A673 (cell line): ENCODE measurements around the gene CEP112. TPM values are rescaled to one million over a fixed set of nuclear protein-coding genes. Genes with fewer than 3 reads are reported as not detected.

Experiments
- BruUV-seq: library from RNA; stranded (reverse); fragments of 400-500 nt; replicated peaks from 2 replicates; lab custom pipeline; 2021; lab: Mats Ljungman, UMichigan
- CTCF ChIA-PET: fragments of 300-600 bp; sonication (Branson Sonifier 250); formaldehyde crosslinking; loops from one replicate; lab custom pipeline; 2022; ENCODE audit warnings: antibody characterized with exemption; lab: Charles Lee
- POLR2A ChIA-PET: fragments of 300-600 bp; sonication (Branson Sonifier 250); formaldehyde crosslinking; loops from one replicate; lab custom pipeline; 2022; ENCODE audit warnings: antibody characterized with exemption; ENCODE audit not compliant: low non-redundant PET; lab: Charles Lee
- DNase-seq: peaks from one replicate; pipeline ENCODE4 v3.0.0-alpha.2; 2015; ENCODE audit warnings: low spot score
- H3K27ac ChIP-seq: fragments of 200-600 bp; sonication (generic); 2 replicates; pipeline ENCODE4 v1.5.1; 2016; ENCODE audit warnings: mixed run types, low read depth, mild to moderate bottlenecking, mixed read lengths, antibody characterized with exemption, low read length; ENCODE audit not compliant: poor library complexity, severe bottlenecking
- H3K27me3 ChIP-seq: fragments of 200-600 bp; sonication (generic); replicated peaks from 2 replicates; pipeline ENCODE4 v1.6.1; 2017; ENCODE audit warnings: mixed run types, low read depth, mild to moderate bottlenecking, mixed read lengths, antibody characterized with exemption, low read length; ENCODE audit not compliant: insufficient read depth, poor library complexity
- H3K36me3 ChIP-seq: fragments of 200-600 bp; sonication (generic); 2 replicates; pipeline ENCODE4 v1.6.1; 2016; ENCODE audit warnings: mixed run types, mild to moderate bottlenecking, mixed read lengths, antibody characterized with exemption, low read length; ENCODE audit not compliant: insufficient read depth, poor library complexity, severe bottlenecking
- H3K4me1 ChIP-seq: fragments of 200-600 bp; sonication (generic); 2 replicates; pipeline ENCODE4 v1.6.1; 2017; ENCODE audit warnings: mixed run types, mild to moderate bottlenecking, mixed read lengths, antibody characterized with exemption, low read length; ENCODE audit not compliant: insufficient read depth, poor library complexity, severe bottlenecking
- H3K4me3 ChIP-seq: fragments of 200-600 bp; sonication (generic); 2 replicates; pipeline ENCODE4 v1.5.1; 2016; ENCODE audit warnings: low read depth, mixed run types, mild to moderate bottlenecking, mixed read lengths, low read length; ENCODE audit not compliant: poor library complexity, severe bottlenecking
- H3K9me3 ChIP-seq: fragments of 200-600 bp; sonication (generic); 2 replicates; pipeline ENCODE4 v1.6.1; 2016; ENCODE audit warnings: mixed run types, low read depth, mild to moderate bottlenecking, mixed read lengths, antibody characterized with exemption, low read length; ENCODE audit not compliant: poor library complexity, severe bottlenecking
- EZH2 ChIP-seq: fragments of 200-600 bp; sonication (generic); IDR thresholded peaks from 2 replicates; pipeline ENCODE4 v1.6.1; 2017; ENCODE audit warnings: borderline replicate concordance, low read depth, mild to moderate bottlenecking, mixed read lengths, antibody characterized with exemption, low read length; ENCODE audit not compliant: poor library complexity, severe bottlenecking
- intact Hi-C: fragments of 100-400 bp; cut with micrococcal nuclease; formaldehyde crosslinking; loops from one replicate; pipeline ENCODE4 v1.10.0; 2022; ENCODE audit not compliant: unreplicated experiment
- total RNA-seq: library from RNA; stranded (reverse); gene quantifications from 2 replicates; pipeline ENCODE4 v1.2.3, GENCODE V29; 2021
- TF ChIP-seq, protein P1 (sequence below): fragments of 300-800, 200-600 bp; sonication (generic); conservative IDR thresholded peaks from 2 replicates; pipeline ENCODE4 v1.5.1; 2017; ENCODE audit warnings: low read depth, mild to moderate bottlenecking, antibody characterized with exemption, low read length, moderate library complexity, mixed read lengths

Gene CEP112
- total RNA-seq, 1 experiment from 2014 or later = 27.2 TPM

- H3K4me3 ChIP-seq = no peak overlapping the region
- no peaks in the 10 kb centered on the region for H3K27me3 ChIP-seq
- TF ChIP-seq EZH2 = no peak
- TF ChIP-seq, protein P1, sequence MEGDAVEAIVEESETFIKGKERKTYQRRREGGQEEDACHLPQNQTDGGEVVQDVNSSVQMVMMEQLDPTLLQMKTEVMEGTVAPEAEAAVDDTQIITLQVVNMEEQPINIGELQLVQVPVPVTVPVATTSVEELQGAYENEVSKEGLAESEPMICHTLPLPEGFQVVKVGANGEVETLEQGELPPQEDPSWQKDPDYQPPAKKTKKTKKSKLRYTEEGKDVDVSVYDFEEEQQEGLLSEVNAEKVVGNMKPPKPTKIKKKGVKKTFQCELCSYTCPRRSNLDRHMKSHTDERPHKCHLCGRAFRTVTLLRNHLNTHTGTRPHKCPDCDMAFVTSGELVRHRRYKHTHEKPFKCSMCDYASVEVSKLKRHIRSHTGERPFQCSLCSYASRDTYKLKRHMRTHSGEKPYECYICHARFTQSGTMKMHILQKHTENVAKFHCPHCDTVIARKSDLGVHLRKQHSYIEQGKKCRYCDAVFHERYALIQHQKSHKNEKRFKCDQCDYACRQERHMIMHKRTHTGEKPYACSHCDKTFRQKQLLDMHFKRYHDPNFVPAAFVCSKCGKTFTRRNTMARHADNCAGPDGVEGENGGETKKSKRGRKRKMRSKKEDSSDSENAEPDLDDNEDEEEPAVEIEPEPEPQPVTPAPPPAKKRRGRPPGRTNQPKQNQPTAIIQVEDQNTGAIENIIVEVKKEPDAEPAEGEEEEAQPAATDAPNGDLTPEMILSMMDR = no peak
- ChIA-PET POLR2A (no interaction called here), CTCF (no interaction called here)
- H3K36me3 ChIP-seq = no peaks in the 10 kb centered on the region
- DNase-seq = no peak
- intact Hi-C loops = no loop called here
- H3K9me3 ChIP-seq = no peaks in the 10 kb centered on the region
- H3K4me1 ChIP-seq = peaks cover 8% of the 10 kb centered on the region
- BruUV-seq = no TSS peak
- no peak overlapping the region for H3K27ac ChIP-seq
Measured at GRCh38 chr17:66235377-66235994, 43.6 kb upstream of the CEP112 start.

DNA sequence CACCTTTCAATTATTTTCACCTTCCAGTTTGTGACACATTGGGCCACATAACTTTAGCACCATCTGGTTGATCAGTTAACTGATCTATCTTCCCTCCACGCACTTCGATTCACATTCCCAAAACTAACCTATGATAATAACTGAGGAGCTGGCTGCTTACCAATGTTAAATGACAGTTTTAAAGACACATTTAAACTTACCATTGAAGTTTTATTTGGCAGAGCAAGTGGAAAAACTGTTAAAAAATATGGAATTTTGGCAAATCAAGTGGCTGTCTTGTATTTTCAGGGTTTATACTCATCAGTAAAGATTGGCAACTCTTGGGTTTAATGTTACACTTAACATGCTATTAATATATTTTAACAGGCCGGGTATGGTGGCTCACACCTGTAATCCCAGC lies 42.7 kb upstream of the CEP112 start:
- intact Hi-C loops = no loop called here
- Histone ChIP-seq H3K9me3 (no peaks in the 10 kb centered on the region), H3K27me3 (no peaks in the 10 kb centered on the region), H3K4me1 (peaks cover 7% of the 10 kb centered on the region), H3K4me3 (no peak overlapping the region), H3K36me3 (no peaks in the 10 kb centered on the region), H3K27ac (no peak overlapping the region)
- CTCF ChIA-PET = no interaction called here
- BruUV-seq = no TSS peak
- TF ChIP-seq EZH2 = no peak
- TF ChIP-seq, protein P1 = no peak
- POLR2A ChIA-PET = no interaction called here
- DNase-seq = no peak

GRCh38 chr17:66233023-66233753 lies 41.3 kb upstream of the CEP112 start:
- no peak for TF ChIP-seq EZH2
- TF ChIP-seq, protein P1 = no peak

More at GRCh38 chr17:66233023-66233753, 41.3 kb upstream of the CEP112 start:
- ChIA-PET CTCF (no interaction called here), POLR2A (no interaction called here)
- peak; percentile 51 for DNase-seq
- H3K9me3 ChIP-seq = no peaks in the 10 kb centered on the region
- peak overlapping the region; percentile 64 for H3K27ac ChIP-seq
- H3K4me1 ChIP-seq = peaks cover 7% of the 10 kb centered on the region
- H3K27me3 ChIP-seq = no peaks in the 10 kb centered on the region
- H3K4me3 ChIP-seq = no peak overlapping the region
- BruUV-seq = no TSS peak
- H3K36me3 ChIP-seq = no peaks in the 10 kb centered on the region
- intact Hi-C loops = no loop called here
